ENCODE results near the gene MAPRE3.
A peak's percentile ranks its signal among the peaks of the same experiment; 100 is the strongest.
"Not testable (repeated sequence)": the region's sequence is repeated elsewhere in the genome, so short reads cannot be mapped to it uniquely, and the experiment has no call there.

The MAPRE3 gene

GRCh38 chr2:26970244-26970927 lies at the start of gene MAPRE3:
Gene MAPRE3, plus strand, starts transcription at chr2:26970637. Its CDS starts 51,582 bp downstream, at chr2:27022219.
- peak; percentile 80 for DNase-seq

DNA sequence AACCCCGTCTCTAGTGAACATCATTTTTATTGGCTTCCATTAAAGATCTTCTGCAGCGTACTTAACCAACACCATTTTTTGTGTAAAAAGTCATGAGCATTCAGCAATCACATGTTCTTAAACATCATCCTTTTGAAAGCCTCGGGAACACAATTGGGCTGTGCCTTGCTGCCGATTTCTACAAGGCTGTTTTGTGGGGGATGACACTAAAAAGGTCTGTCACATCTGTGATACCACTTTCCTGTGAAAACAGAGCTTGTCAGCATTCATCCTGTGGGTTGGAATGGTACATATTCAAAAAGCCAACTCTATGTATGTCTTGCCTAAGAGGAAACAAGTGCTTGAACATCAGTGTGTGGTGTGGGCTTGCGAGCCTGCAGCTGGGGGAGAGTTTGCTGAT lies 49.1 kb upstream of the MAPRE3 start:
- DNase-seq = no peak

DNA sequence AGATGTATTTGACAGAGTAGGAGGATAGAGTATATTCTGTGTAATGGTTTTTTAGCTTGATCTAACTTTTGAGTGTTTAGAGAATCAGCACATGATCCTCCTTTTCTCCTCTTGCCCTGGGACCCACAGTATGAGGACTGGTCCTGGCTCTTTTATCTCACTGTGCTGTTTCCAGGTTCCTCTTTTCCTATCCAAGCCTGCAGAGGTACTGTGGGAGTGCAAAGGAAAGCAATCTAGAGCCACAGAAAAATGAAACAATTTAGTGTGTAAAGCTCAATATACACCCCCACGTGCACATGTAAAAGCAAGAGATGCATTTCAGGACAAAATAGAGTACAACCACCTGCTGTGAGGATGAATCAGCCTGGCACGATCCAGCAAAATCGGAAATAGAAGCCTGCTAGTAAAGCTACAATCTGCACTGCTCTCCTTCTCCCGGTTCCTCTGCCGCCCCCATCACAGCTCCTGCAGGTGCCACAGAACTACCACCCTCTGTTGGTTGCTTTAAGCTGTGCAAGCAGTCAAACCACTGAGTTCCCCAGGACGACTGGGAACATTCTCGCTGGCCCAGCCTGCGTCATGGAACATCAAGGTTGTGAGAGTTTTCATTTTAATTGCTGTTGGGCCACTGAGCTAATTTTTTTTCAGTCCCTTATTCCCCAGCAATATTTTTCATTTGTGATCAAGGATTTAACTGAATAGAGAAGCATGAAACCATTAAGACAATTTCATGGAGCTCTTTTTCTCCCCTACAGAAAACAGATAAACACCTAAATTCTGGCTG lies 47.8 kb upstream of the MAPRE3 start:
- peak; percentile 71 for DNase-seq

- DNase-seq = not testable (repeated sequence)
Observed at GRCh38 chr2:26923189-26923466, 47.3 kb upstream of the MAPRE3 start.

GRCh38 chr2:26924731-26925099 lies 45.7 kb upstream of the MAPRE3 start:
- no peak for DNase-seq

DNA sequence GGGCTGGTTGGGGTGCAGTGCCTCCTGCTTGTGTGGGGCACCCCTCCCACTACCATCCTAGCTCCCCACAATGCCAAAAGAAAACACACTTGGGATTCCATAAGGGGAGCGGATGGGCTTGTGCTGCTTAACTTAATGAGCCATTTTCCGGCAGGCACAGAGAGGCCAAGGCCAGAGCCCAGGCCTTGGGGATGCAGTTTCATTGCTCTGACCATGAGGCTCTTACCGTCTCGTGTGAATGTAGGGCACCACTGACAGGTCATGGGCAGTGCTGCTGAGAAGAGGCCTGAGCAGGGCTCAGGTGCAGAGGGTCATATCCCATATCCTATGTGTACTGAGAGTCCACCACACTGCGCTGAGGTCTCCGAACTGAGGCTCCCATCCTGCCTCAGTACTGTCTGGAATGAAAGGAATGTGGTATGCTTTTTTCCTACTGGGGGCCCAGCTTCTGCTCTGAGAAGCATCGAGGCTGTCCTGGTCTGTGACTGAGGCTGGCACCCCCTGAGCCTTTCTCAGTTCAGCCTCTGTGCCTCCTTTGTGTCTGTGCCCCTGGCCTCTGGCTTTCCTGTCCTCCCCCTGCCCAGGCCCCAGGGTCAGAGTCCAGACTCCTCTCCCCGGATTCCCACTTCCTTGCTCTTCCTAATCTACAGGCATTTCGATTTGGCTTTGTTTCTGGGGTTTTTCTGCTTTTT lies 45.2 kb upstream of the MAPRE3 start:
- DNase-seq = no peak

DNA sequence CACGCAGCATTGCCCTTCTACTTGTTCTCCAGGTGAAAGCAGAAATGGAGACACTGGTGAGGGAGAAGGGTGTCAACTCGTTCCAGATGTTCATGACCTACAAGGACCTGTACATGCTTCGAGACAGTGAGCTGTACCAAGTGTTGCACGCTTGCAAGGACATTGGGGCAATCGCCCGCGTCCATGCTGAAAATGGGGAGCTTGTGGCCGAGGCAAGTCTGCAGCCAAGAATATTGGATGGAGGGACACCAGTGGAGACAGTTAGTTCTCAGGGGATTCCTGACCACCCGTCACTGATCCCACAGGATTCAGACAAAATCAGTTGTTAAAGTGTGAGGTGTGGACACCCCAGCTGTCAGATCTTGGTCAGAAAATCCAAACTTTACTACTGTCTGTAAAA lies 43.2 kb upstream of the MAPRE3 start:
- DNase-seq = no peak

DNA sequence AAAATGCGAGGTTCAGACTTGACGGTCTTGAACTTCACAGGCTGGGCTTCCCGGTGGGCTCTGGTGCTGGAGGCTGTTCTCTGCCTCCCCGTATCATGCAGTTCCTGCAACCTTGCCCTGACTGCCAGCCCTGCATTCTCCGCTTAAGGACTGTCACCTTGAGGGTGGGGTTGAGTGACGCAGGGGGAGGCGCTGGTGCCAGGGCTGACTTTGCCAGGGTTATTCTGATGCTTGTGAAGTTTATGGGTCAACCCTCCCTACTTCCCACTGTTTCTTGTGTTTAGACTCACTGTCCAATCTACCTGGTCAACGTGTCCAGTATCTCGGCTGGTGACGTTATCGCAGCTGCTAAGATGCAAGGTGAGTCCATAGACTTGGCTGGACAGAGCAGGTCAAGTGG lies 37.5 kb upstream of the MAPRE3 start:
- no peak for DNase-seq

DNA sequence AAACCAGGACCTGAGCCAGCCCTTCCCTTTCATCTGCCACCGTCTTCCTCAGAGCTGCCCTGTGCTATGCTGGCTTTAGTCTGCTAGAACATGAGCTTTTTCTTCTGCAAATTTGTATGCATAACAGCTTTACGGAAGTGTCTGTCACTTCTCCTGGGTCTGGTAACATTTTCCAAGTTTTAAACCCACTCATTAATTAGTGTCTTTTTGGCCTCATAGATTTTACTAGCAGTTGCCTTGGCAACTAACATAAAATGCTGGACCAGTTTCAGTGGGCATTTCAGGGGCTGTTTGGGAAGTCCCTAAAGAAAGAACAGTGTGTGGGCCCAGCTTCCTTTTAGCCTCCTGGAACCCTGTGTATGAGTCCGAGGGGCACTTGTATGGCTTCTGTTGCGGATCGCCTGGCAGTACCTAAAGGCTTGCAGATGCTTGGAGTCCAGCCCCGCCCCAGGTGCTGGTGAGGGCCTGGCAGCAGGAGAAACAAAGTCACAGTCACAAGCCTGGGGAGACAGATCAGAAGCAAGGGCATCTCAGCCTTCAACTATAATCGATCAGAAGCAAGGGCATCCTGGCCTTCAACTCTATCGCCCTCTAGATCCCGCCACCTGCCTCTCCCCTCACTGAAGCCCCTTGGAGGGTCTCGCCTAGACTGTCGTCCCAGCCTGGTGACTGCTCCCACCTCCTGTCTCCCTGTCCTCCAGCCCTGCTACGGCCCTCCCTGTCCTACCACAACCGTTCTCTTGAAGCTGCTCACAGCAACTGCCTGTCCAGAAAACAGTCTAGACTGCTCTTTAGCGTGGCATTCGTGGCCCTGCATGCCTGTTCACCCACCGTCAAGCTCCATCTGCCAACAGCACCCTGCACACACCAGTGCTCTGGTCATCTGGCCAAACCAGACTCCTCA lies 36.8 kb upstream of the MAPRE3 start:
- DNase-seq = no peak

DNA sequence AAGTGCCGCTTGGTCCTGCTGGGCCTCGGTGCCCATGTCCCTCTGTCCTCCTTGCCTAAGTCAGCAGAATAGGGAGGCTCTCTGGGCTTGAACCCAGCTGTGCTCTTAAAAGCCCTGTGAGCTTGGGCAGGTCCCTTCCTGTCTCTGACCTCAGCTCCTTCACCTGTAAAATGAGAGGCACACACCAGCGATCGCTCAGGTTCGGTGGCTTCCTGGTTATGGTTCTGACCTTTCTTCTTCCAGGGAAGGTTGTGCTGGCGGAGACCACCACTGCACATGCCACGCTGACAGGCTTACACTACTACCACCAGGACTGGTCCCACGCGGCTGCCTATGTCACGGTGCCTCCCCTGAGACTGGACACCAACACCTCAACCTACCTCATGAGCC lies 36.1 kb upstream of the MAPRE3 start:
- DNase-seq = no peak

GRCh38 chr2:26934985-26935384 lies 35.5 kb upstream of the MAPRE3 start:
- no peak for DNase-seq

DNA sequence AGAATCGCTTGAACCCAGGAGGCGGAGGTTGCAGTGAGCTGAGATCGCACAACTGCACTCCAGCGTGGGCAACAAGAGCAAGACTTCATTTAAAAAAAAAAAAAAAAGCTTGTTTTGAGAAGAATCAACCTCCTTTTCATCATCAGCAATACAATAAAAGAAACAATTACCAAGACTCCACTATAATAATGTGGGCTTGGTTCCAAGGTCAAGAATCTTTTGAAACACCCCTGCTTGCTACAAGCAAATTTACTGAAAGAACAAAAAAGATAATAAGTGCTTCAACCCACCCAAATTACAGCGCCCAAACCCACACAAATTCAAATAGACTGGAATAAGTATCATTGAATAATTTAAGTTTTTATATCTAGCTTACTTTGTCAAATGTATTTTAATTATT lies 33.6 kb upstream of the MAPRE3 start:
- no peak for DNase-seq

- no peak for DNase-seq
Observed at GRCh38 chr2:26938399-26939118, 31.9 kb upstream of the MAPRE3 start.

- DNase-seq = no peak
Observed at GRCh38 chr2:26940001-26940400, 30.4 kb upstream of the MAPRE3 start.

DNA sequence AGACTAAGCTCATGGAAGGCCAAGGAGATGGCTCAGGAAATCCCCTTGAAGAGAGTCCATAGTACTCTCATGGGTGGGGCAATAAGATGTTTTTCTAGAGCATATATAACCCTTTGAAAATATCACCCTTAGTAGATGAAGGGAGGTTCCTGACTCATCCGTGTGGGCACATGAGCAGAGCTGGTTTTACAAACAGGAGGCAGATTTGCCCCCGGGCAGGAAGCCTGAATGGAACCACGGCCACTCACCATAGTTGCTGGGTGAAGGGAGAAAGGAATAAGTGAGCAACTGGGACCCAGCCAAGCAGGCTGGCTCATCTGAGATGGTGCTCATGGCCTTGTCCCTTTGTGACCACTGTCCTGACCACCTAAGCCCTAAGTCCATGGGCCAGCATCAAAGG lies 29.0 kb upstream of the MAPRE3 start:
- DNase-seq = no peak

- peak; percentile 80 for DNase-seq
Observed at GRCh38 chr2:26942543-26943295, 27.7 kb upstream of the MAPRE3 start.

DNA sequence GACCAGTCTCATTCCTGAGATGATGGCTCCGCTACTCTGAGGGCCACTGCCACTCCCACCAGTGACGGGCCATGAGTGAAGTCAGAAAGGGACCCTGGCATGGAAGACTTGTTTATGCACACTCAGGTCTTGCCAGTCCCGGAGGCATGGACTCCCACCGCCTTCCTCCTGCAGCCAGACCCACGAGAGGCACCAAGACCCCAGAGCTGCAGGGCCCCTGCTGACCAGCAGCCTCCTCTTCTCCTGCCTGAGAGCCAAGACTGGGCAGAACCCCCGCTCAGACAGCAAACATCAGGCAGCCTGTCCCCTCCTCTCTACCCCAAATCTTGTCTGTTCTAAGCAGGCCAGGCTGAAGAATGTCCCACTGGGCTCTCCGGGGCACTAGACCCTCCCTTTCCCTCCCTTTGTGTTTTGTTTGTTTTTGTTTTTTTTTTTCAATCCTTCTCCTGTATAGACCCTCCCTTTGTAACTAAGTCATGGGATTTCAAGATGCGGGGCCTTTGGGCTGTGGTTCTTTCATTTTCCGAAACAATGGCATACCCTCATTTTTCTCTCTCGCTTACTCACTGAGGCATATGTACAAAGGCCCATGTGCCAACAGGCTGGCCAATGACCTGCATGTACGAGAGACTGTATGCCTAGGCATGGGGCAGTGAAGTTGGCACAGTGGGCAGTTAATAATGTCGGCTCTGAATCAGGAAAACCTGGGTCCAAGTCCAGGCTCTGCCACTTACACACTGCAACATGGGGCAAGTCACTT lies 24.3 kb upstream of the MAPRE3 start:
- no peak for DNase-seq

GRCh38 chr2:26946841-26947784 lies 23.3 kb upstream of the MAPRE3 start:
- no peak for DNase-seq

DNA sequence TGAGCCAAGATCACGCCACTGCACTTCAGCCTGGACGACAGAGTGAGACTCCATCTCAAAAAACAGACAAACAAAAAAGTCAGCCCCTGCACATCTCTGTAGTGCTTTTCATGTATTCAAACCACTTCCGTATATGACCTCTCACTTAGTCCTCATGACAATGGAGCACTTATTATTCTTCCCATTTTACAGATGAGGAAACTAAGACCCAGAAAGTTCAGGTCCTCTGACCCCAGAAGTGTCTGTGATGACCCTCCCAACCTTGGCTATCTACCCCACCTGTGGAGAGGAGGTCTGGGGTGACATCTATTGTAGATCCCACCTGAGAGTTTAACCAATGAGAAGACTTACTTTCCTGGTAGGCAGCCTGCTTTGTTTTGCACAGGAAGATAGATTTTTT lies 21.6 kb upstream of the MAPRE3 start:
- no peak for DNase-seq

- no peak for DNase-seq
Observed at GRCh38 chr2:26950246-26950645, 20.2 kb upstream of the MAPRE3 start.

Measured in 8988T (cell line).